ENCODE results near the gene LBP. TPM values are rescaled to one million over a fixed set of nuclear protein-coding genes. Genes with fewer than 3 reads are reported as not detected.
"Not testable (repeated sequence)": the region's sequence is repeated elsewhere in the genome, so short reads cannot be mapped to it uniquely, and the experiment has no call there.

The LBP gene
- total and polyA plus RNA-seq, 2 donors (not counting 1 experiment from before 2014, with no cell fraction given): 0.08 to 0.17 TPM

GRCh38 chr20:38395165-38395564 is 48.9 kb downstream of the LBP start:
- TF ChIP-seq CTCF (conservative IDR thresholded peaks at IDR 0.05 in 1 of 2, IDR thresholded peaks at IDR 0.05 in 1 of 2; ENCODE audit: low read depth in 1 of 2, low read length in 2 of 2) (no peak), EZH2 (IDR thresholded peaks at IDR 0.05; ENCODE audit: low read length, missing control alignments) (no peak)
- no peak overlapping the region for H3K4me2 ChIP-seq (ENCODE audit: extremely low read depth, insufficient read depth, low read length)
- H3K36me3 ChIP-seq (ENCODE audit: control insufficient read depth, insufficient read depth, low read length): no peaks in the 10 kb centered on the region
- no peak overlapping the region for H2AFZ ChIP-seq (ENCODE audit: low read length)
- no peaks in the 10 kb centered on the region for H4K20me1 ChIP-seq (ENCODE audit: control insufficient read depth, extremely low read depth, insufficient read depth, low read length)
- DNase-seq (ENCODE audit: low read depth in 2 of 2): peak in 1 of 2 donors; percentile 27
- no peak overlapping the region for H3K27ac ChIP-seq (ENCODE audit: insufficient read depth, low read length)
- no peaks in the 10 kb centered on the region for H3K9me3 ChIP-seq (ENCODE audit: control insufficient read depth, insufficient read depth, low read depth, low read length)
- no peak overlapping the region for H3K4me3 ChIP-seq (replicated peaks in 1 of 4; ENCODE audit: control extremely low read depth in 1 of 4, insufficient read depth in 1 of 4, low read depth in 3 of 4, low read length in 4 of 4)
- no peaks in the 10 kb centered on the region for H3K4me1 ChIP-seq (ENCODE audit: control insufficient read depth, extremely low read depth, insufficient read depth, low read length)
- H3K79me2 ChIP-seq (ENCODE audit: control insufficient read depth, insufficient read depth, low read length): no peaks in the 10 kb centered on the region
- peaks cover 11% of the 10 kb centered on the region for H3K27me3 ChIP-seq (ENCODE audit: control insufficient read depth, insufficient read depth, low read length)
- H3K9ac ChIP-seq (ENCODE audit: insufficient read depth, low read length): no peak overlapping the region

- H3K27ac ChIP-seq (ENCODE audit: insufficient read depth, low read length); H3K9ac ChIP-seq (ENCODE audit: insufficient read depth, low read length); H3K36me3 ChIP-seq (ENCODE audit: control insufficient read depth, insufficient read depth, low read length); H3K9me3 ChIP-seq (ENCODE audit: control insufficient read depth, insufficient read depth, low read depth, low read length); H2AFZ ChIP-seq (ENCODE audit: low read length); H3K4me3 ChIP-seq (replicated peaks in 1 of 4; ENCODE audit: control extremely low read depth in 1 of 4, insufficient read depth in 1 of 4, low read depth in 3 of 4, low read length in 4 of 4); H4K20me1 ChIP-seq (ENCODE audit: control insufficient read depth, extremely low read depth, insufficient read depth, low read length); H3K27me3 ChIP-seq (ENCODE audit: control insufficient read depth, insufficient read depth, low read length); DNase-seq (ENCODE audit: low read depth in 2 of 2); H3K4me2 ChIP-seq (ENCODE audit: extremely low read depth, insufficient read depth, low read length); H3K4me1 ChIP-seq (ENCODE audit: control insufficient read depth, extremely low read depth, insufficient read depth, low read length); H3K79me2 ChIP-seq (ENCODE audit: control insufficient read depth, insufficient read depth, low read length): not testable (repeated sequence)
These were observed 49.6 kb downstream of the LBP start for GRCh38 chr20:38395751-38396395.

- no peak overlapping the region for H2AFZ ChIP-seq (ENCODE audit: low read length)
- no peak overlapping the region for H3K27ac ChIP-seq (ENCODE audit: insufficient read depth, low read length)
- no peak overlapping the region for H3K4me3 ChIP-seq (replicated peaks in 1 of 4; ENCODE audit: control extremely low read depth in 1 of 4, insufficient read depth in 1 of 4, low read depth in 3 of 4, low read length in 4 of 4)
- no peaks in the 10 kb centered on the region for H3K4me1 ChIP-seq (ENCODE audit: control insufficient read depth, extremely low read depth, insufficient read depth, low read length)
- no peaks in the 10 kb centered on the region for H3K9me3 ChIP-seq (ENCODE audit: control insufficient read depth, insufficient read depth, low read depth, low read length)
- no peak overlapping the region for H3K9ac ChIP-seq (ENCODE audit: insufficient read depth, low read length)
- H3K79me2 ChIP-seq (ENCODE audit: control insufficient read depth, insufficient read depth, low read length): no peaks in the 10 kb centered on the region
- no peak for TF ChIP-seq CTCF (conservative IDR thresholded peaks at IDR 0.05 in 1 of 2, IDR thresholded peaks at IDR 0.05 in 1 of 2; ENCODE audit: low read depth in 1 of 2, low read length in 2 of 2)
- no peak for TF ChIP-seq EZH2 (IDR thresholded peaks at IDR 0.05; ENCODE audit: low read length, missing control alignments)
- H3K27me3 ChIP-seq (ENCODE audit: control insufficient read depth, insufficient read depth, low read length): no peaks in the 10 kb centered on the region
- no peaks in the 10 kb centered on the region for H3K36me3 ChIP-seq (ENCODE audit: control insufficient read depth, insufficient read depth, low read length)
- DNase-seq (ENCODE audit: low read depth in 2 of 2): no peak
- H3K4me2 ChIP-seq (ENCODE audit: extremely low read depth, insufficient read depth, low read length): no peak overlapping the region
- no peaks in the 10 kb centered on the region for H4K20me1 ChIP-seq (ENCODE audit: control insufficient read depth, extremely low read depth, insufficient read depth, low read length)
These were observed 55.8 kb downstream of the LBP start for GRCh38 chr20:38402089-38402488.

All from fibroblast of lung (primary cell).